Measurements from ENCODE around the gene TMEM229B. TPM values are rescaled to one million over a fixed set of nuclear protein-coding genes. Genes with fewer than 3 reads are reported as not detected.

TMEM229B gene
- total and polyA plus RNA-seq, 2 of the 4 experiments (the other 2 are of a cell fraction): under 0.01 TPM; not detected in 1

- H3K27ac ChIP-seq (ENCODE audit: insufficient read depth, low read length): no peak overlapping the region
- no peaks in the 10 kb centered on the region for H3K9me1 ChIP-seq (ENCODE audit: insufficient read depth, low read length)
- no peak overlapping the region for H3K14ac ChIP-seq (replicated peaks; ENCODE audit: low read depth, low read length)
- no peaks in the 10 kb centered on the region for H3K9me3 ChIP-seq (ENCODE audit: control insufficient read depth, insufficient read depth, low read length)
- H4K20me1 ChIP-seq (ENCODE audit: insufficient read depth, low read length): no peaks in the 10 kb centered on the region
- H3K79me1 ChIP-seq (ENCODE audit: low read depth in 1 of 2, low read length in 2 of 2): no peaks in the 10 kb centered on the region
- dilution Hi-C loops (cut with HindIII; ENCODE audit: low sequenced_read_pairs, unreplicated experiment): no loop called here
- intact Hi-C loops (cut with micrococcal nuclease): loop anchor here (2.0 to 5.0 kb wide), 2 partner anchors 140 to 175 kb away; no protein-coding TSS in a partner anchor
- H3K27me3 ChIP-seq (ENCODE audit: control insufficient read depth, insufficient read depth, low read length): peaks cover 46% of the 10 kb centered on the region
- H2BK120ac ChIP-seq (ENCODE audit: low read depth, low read length): no peak overlapping the region
- no peak overlapping the region for H2AK5ac ChIP-seq (ENCODE audit: low read depth, low read length)
- H4K8ac ChIP-seq (ENCODE audit: low read depth in 2 of 2, low read length in 2 of 2): no peak overlapping the region
- no peak overlapping the region for H3K4ac ChIP-seq (ENCODE audit: low read depth, low read length)
- no peak overlapping the region for H2BK15ac ChIP-seq (ENCODE audit: low read depth, low read length)
- H2BK20ac ChIP-seq (ENCODE audit: low read depth, low read length): no peak overlapping the region
- no peak overlapping the region for H3K56ac ChIP-seq (ENCODE audit: extremely low read depth, insufficient read depth, low read length)
- no peak overlapping the region for H3K4me2 ChIP-seq (ENCODE audit: low read depth, low read length)
- no peaks in the 10 kb centered on the region for H3K36me3 ChIP-seq (ENCODE audit: control insufficient read depth, insufficient read depth, low read length)
- no CpG with 5 or more reads among the region's 5 CpGs for WGBS, 2 experiments (ENCODE audit: extremely low coverage in 2 of 2, insufficient read length in 1 of 2)
- no peak overlapping the region for H2AFZ ChIP-seq (replicated peaks; ENCODE audit: low read length, poor library complexity)
- H3K9ac ChIP-seq (ENCODE audit: low read depth, low read length): no peak overlapping the region
- DNase-seq (no peak), ATAC-seq (ENCODE audit: low read depth) (no peak)
- no peak overlapping the region for H3K18ac ChIP-seq (ENCODE audit: low read depth, low read length)
- ChIA-PET POLR2A (ENCODE audit: unreplicated experiment) (no interaction called here), CTCF (interaction anchor here (0.8 to 1.3 kb wide), 3 partner anchors 22 to 44 kb away, joined by 3 to 7 read pairs (median 3); no protein-coding TSS in a partner anchor)
- H3K4me1 ChIP-seq (ENCODE audit: control insufficient read depth, insufficient read depth, low read length): no peaks in the 10 kb centered on the region
- no peak overlapping the region for H3K4me3 ChIP-seq (ENCODE audit: insufficient read depth, low read depth, low read length)
- TF ChIP-seq CEBPB (IDR thresholded peaks at IDR 0.05; ENCODE audit: low read depth, low read length) (no peak), MAFK (IDR thresholded peaks at IDR 0.05; ENCODE audit: low read depth, low read length) (no peak), NFE2L2 (IDR thresholded peaks at IDR 0.05; ENCODE audit: low read depth, low read length) (no peak)
- no peak overlapping the region for H4K91ac ChIP-seq (ENCODE audit: insufficient read depth, low read depth, low read length)
- H2BK5ac ChIP-seq (ENCODE audit: low read depth, low read length, poor library complexity, severe bottlenecking): no peak overlapping the region
- BruUV-seq (replicated peaks): no TSS peak
- H2AK9ac ChIP-seq (replicated peaks; ENCODE audit: low read depth, low read length, poor library complexity): no peak overlapping the region
- in situ Hi-C loops (cut with MboI; ENCODE audit: low sequenced_read_pairs): no loop called here
- no peak overlapping the region for H4K5ac ChIP-seq (ENCODE audit: low read depth, low read length)
- no peak overlapping the region for H3K23ac ChIP-seq (ENCODE audit: low read depth, low read length)
Measured at GRCh38 chr14:67527756-67528155, 39.2 kb upstream of the TMEM229B start.
